NCI-H128 (cell line): ENCODE measurements around the gene PRKG1.

ENCODE experiments used
- DNase-seq: peaks from one replicate; lab custom pipeline; 2025; ENCODE audit not compliant: unreplicated experiment; lab: John Stamatoyannopoulos, UW

The PRKG1 gene

GRCh38 chr10:51630640-51631005 is 556.3 kb downstream of the PRKG1 start:
- no peak for DNase-seq

- no peak for DNase-seq
These were observed 561.1 kb downstream of the PRKG1 start for GRCh38 chr10:51635436-51635835.

- no peak for DNase-seq
These were observed 563.9 kb downstream of the PRKG1 start for GRCh38 chr10:51638211-51638610.

- DNase-seq: no peak
These were observed 564.5 kb downstream of the PRKG1 start for GRCh38 chr10:51638737-51639136.

GRCh38 chr10:51640120-51640819 is 566.0 kb downstream of the PRKG1 start:
- DNase-seq: no peak

- DNase-seq: no peak
These were observed 568.3 kb downstream of the PRKG1 start for GRCh38 chr10:51642581-51642980.

- DNase-seq: no peak
These were observed 569.4 kb downstream of the PRKG1 start for GRCh38 chr10:51643734-51644133.

GRCh38 chr10:51649064-51649463 is 574.8 kb downstream of the PRKG1 start:
- no peak for DNase-seq

- no peak for DNase-seq
These were observed 576.8 kb downstream of the PRKG1 start for GRCh38 chr10:51651063-51651462.

- DNase-seq: no peak
These were observed 578.7 kb downstream of the PRKG1 start for GRCh38 chr10:51653025-51653424.

- DNase-seq: no peak
These were observed 580.6 kb downstream of the PRKG1 start for GRCh38 chr10:51654918-51655317.

- no peak for DNase-seq
These were observed 582.2 kb downstream of the PRKG1 start for GRCh38 chr10:51656503-51656902.

GRCh38 chr10:51658000-51658399 is 583.7 kb downstream of the PRKG1 start:
- no peak for DNase-seq

GRCh38 chr10:51659344-51659743 is 585.1 kb downstream of the PRKG1 start:
- no peak for DNase-seq

GRCh38 chr10:51663086-51663485 is 588.8 kb downstream of the PRKG1 start:
- DNase-seq: no peak

GRCh38 chr10:51666456-51666855 is 592.2 kb downstream of the PRKG1 start:
- no peak for DNase-seq

- DNase-seq: no peak
These were observed 593.5 kb downstream of the PRKG1 start for GRCh38 chr10:51667678-51668335.

GRCh38 chr10:51668336-51668689 is 594.0 kb downstream of the PRKG1 start:
- DNase-seq: no peak

- DNase-seq: no peak
These were observed 594.8 kb downstream of the PRKG1 start for GRCh38 chr10:51669041-51669440.

- no peak for DNase-seq
These were observed 597.8 kb downstream of the PRKG1 start for GRCh38 chr10:51672039-51672535.

- no peak for DNase-seq
These were observed 600.8 kb downstream of the PRKG1 start for GRCh38 chr10:51675088-51675487.

- no peak for DNase-seq
These were observed 605.6 kb downstream of the PRKG1 start for GRCh38 chr10:51679841-51680240.
